Uterus (tissue), 2 donors: ENCODE data around the gene TSPAN11.

Experiments used
- CTCF ChIP-seq, 4 experiments: fragments of 200-600 bp in 2 of 4; fragments of 450-650 bp in 2 of 4; sonication (generic) in 2 of 4; IDR thresholded peaks; one replicate each; pipeline ENCODE4 v1.5.1; 2016 to 2019; ENCODE audit warnings: antibody characterized with exemption in 4 of 4, mild to moderate bottlenecking in 2 of 4, moderate library complexity in 1 of 4
- POLR2A ChIP-seq, 2 donors: fragments of 450-650 bp; IDR thresholded peaks; one replicate each; pipeline ENCODE4 v1.6.1; 2016; ENCODE audit warnings: antibody characterized with exemption in 2 of 2, mild to moderate bottlenecking in 1 of 2, moderate library complexity in 1 of 2

- TF ChIP-seq CTCF (IDR thresholded peaks at IDR 0.05) (no peak), POLR2A (IDR thresholded peaks at IDR 0.05) (no peak)
Observed at GRCh38 chr12:30967026-30967425, 40.5 kb downstream of the TSPAN11 start.
